ENCODE results near the gene SLC2A11.

DNA sequence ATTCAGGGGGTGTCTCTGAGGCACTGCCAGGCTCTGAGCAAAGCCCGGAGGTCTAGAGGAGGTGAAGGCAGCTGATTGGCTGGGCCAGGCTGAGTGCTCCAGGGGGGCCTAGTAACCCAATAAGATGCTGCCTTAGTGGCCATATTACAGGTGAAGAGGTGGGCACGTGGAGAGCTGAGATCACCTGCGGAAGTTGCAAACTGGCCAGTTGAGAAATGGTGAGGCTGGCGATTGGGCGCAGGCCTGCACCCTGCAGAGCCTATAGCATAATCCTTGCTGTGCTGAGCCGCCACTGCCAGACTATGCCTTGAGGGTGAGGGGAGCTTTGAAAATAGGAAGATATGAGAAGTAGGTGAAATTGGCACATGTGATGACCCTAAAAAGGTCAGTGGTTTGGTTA, 40.5 kb upstream of the SLC2A11 start:
- TF ChIP-seq CTCF (conservative IDR thresholded peaks at IDR 0.05 in 1 of 2, IDR thresholded peaks at IDR 0.05 in 1 of 2; ENCODE audit: low read depth in 1 of 2, low read length in 2 of 2) (no peak), EZH2 (IDR thresholded peaks at IDR 0.05; ENCODE audit: low read length, missing control alignments) (no peak)
